ENCODE results near the gene LY6G6D. TPM values are rescaled to one million over a fixed set of nuclear protein-coding genes. Genes with fewer than 3 reads are reported as not detected.
A peak's percentile ranks its signal among the peaks of the same experiment; 100 is the strongest.

Gene LY6G6D
- total RNA-seq, 1 experiment from 2014 or later, result not detected

GRCh38 chr6:31763619-31763940 lies 48.4 kb downstream of the LY6G6D start (continued):
- no peak for TF ChIP-seq TP53 (CRISPR knock-in tag; IDR thresholded peaks at IDR 0.05)
- no peak for TF ChIP-seq E2F5 (CRISPR knock-in tag; IDR thresholded peaks at IDR 0.05)
- no peak for TF ChIP-seq ZNF671 (CRISPR knock-in tag; IDR thresholded peaks at IDR 0.05)
- TF ChIP-seq NR1H2 (CRISPR knock-in tag; IDR thresholded peaks at IDR 0.05), result no peak
- TF ChIP-seq, protein P1, sequence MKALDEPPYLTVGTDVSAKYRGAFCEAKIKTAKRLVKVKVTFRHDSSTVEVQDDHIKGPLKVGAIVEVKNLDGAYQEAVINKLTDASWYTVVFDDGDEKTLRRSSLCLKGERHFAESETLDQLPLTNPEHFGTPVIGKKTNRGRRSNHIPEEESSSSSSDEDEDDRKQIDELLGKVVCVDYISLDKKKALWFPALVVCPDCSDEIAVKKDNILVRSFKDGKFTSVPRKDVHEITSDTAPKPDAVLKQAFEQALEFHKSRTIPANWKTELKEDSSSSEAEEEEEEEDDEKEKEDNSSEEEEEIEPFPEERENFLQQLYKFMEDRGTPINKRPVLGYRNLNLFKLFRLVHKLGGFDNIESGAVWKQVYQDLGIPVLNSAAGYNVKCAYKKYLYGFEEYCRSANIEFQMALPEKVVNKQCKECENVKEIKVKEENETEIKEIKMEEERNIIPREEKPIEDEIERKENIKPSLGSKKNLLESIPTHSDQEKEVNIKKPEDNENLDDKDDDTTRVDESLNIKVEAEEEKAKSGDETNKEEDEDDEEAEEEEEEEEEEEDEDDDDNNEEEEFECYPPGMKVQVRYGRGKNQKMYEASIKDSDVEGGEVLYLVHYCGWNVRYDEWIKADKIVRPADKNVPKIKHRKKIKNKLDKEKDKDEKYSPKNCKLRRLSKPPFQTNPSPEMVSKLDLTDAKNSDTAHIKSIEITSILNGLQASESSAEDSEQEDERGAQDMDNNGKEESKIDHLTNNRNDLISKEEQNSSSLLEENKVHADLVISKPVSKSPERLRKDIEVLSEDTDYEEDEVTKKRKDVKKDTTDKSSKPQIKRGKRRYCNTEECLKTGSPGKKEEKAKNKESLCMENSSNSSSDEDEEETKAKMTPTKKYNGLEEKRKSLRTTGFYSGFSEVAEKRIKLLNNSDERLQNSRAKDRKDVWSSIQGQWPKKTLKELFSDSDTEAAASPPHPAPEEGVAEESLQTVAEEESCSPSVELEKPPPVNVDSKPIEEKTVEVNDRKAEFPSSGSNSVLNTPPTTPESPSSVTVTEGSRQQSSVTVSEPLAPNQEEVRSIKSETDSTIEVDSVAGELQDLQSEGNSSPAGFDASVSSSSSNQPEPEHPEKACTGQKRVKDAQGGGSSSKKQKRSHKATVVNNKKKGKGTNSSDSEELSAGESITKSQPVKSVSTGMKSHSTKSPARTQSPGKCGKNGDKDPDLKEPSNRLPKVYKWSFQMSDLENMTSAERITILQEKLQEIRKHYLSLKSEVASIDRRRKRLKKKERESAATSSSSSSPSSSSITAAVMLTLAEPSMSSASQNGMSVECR (CRISPR knock-in tag; IDR thresholded peaks at IDR 0.05; ENCODE audit: borderline replicate concordance), result no peak
- no peak for TF ChIP-seq ATF2 (CRISPR knock-in tag; IDR thresholded peaks at IDR 0.05; ENCODE audit: borderline replicate concordance, low read depth)
- TF ChIP-seq, protein P2, sequence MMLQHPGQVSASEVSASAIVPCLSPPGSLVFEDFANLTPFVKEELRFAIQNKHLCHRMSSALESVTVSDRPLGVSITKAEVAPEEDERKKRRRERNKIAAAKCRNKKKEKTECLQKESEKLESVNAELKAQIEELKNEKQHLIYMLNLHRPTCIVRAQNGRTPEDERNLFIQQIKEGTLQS (CRISPR knock-in tag; conservative IDR thresholded peaks at IDR 0.05), result no peak

DNA sequence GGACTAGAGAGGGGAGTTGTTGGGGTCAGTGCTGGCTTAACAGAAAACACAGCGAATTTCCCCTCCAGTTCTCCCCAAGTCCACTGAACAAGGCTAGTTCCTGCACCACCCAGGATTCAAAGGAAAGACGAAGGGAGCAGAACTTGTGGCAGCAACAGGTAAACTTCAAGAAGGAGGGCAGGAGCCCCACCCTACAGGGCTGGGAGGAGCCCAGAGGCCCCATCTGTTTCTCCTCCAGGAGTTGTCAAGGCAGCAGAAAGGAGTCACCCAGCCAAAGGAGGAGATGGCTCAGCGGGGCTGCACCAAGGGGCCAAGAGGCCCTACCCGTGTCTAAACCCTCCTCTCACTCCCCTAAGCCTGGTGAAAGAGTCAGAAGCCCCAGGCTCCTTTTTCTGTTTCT lies 49.0 kb downstream of the LY6G6D start:
- ChIA-PET CTCF (interaction anchor here (0.8 to 1.3 kb wide), 3 partner anchors 9 to 75 kb away, joined by 3 to 6 read pairs (median 5); no protein-coding TSS in a partner anchor), POLR2A (interaction anchor here (0.5 kb wide), 1 partner anchor 83 kb away, joined by 3 read pairs; the partner anchor contains the start of gene LY6G5C)
- DNase-seq (ENCODE audit: low spot score) (no peak), ATAC-seq (no peak)
- Mint-ChIP-seq H3K9me3 (no peaks in the 10 kb centered on the region), H3K4me1 (peaks cover 23% of the 10 kb centered on the region), H3K4me3 (no peak overlapping the region), H3K36me3 (peaks cover 22% of the 10 kb centered on the region), H3K27me3 (ENCODE audit: low read depth) (no peaks in the 10 kb centered on the region; the same call in 1 of the 2 replicates), H3K27ac (no peak overlapping the region)
- no peak for TF ChIP-seq HMGA2 (CRISPR knock-in tag; IDR thresholded peaks at IDR 0.05)

- Mint-ChIP-seq H3K27me3 (ENCODE audit: low read depth) (no peaks in the 10 kb centered on the region; the same call in 1 of the 2 replicates), H3K9me3 (no peaks in the 10 kb centered on the region), H3K4me3 (peak overlapping the region; percentile 73), H3K36me3 (peaks cover 15% of the 10 kb centered on the region), H3K4me1 (peaks cover 23% of the 10 kb centered on the region), H3K27ac (no peak overlapping the region)
- no peak for TF ChIP-seq IRF2 (CRISPR knock-in tag; IDR thresholded peaks at IDR 0.05; ENCODE audit: borderline replicate concordance, low read depth)
- TF ChIP-seq, protein P2 (CRISPR knock-in tag; conservative IDR thresholded peaks at IDR 0.05), result no peak
- no peak for TF ChIP-seq ATF6 (CRISPR knock-in tag; IDR thresholded peaks at IDR 0.05)
- TF ChIP-seq GTF2I (CRISPR knock-in tag; conservative IDR thresholded peaks at IDR 0.05), result no peak
- TF ChIP-seq AFF4 (CRISPR knock-in tag; IDR thresholded peaks at IDR 0.05; ENCODE audit: borderline replicate concordance), result no peak
- CTCF ChIA-PET, result interaction anchor here (1.0 to 1.8 kb wide), 14 partner anchors 13 to 322 kb away, joined by 3 to 20 read pairs (median 4); partner anchors contain the start of genes DDAH2, LSM2, LY6G5C and NEU1
- DNase-seq (ENCODE audit: low spot score), result no peak
- POLR2A ChIA-PET, result interaction anchor here (0.9 to 1.5 kb wide), 3 partner anchors 29 to 73 kb away, joined by 3 to 8 read pairs (median 6); partner anchors contain the start of genes CLIC1 and HSPA1B
- ATAC-seq, result no peak
Observed at GRCh38 chr6:31765559-31765909, 50.4 kb downstream of the LY6G6D start.

All from WTC11 (cell line).